Testis (tissue), 3 donors: ENCODE measurements around the gene DAPK3. TPM values are rescaled to one million over a fixed set of nuclear protein-coding genes. Genes with fewer than 3 reads are reported as not detected.

Experiments used
- DNase-seq: peaks from one replicate; pipeline ENCODE4 v3.0.0-alpha.2; 2019
- H3K27ac ChIP-seq, 2 donors: fragments of 200-600 bp; sonication (generic); one replicate each; pipeline ENCODE4 v1.5.1; 2019
- H3K27me3 ChIP-seq: fragments of 200-600 bp; sonication (generic); one replicate; pipeline ENCODE4 v1.5.1; 2019
- H3K36me3 ChIP-seq: fragments of 200-600 bp; sonication (generic); one replicate; pipeline ENCODE4 v1.5.1; 2017; ENCODE audit warnings: low read depth; ENCODE audit errors: missing control alignments
- H3K4me1 ChIP-seq: fragments of 200-600 bp; sonication (generic); one replicate; pipeline ENCODE4 v1.5.1; 2019
- H3K4me3 ChIP-seq, 2 donors: fragments of 200-600 bp; sonication (generic); one replicate each; pipeline ENCODE4 v1.5.1; 2017 to 2019
- H3K9me3 ChIP-seq: fragments of 200-600 bp; sonication (generic); one replicate; pipeline ENCODE4 v1.5.1; 2017
- CTCF ChIP-seq, 3 experiments: fragments of 450-650 bp in 2 of 3; fragments of 200-600 bp in 1 of 3; sonication (generic) in 1 of 3; IDR thresholded peaks; one replicate each; pipeline ENCODE4 v1.5.1; 2016 to 2019; ENCODE audit warnings: antibody characterized with exemption in 3 of 3, mild to moderate bottlenecking in 2 of 3, moderate library complexity in 1 of 3
- POLR2A ChIP-seq: fragments of 450-650 bp; IDR thresholded peaks from one replicate; pipeline ENCODE4 v1.6.1; 2017; ENCODE audit warnings: antibody characterized with exemption, mild to moderate bottlenecking, moderate library complexity
- WGBS, 2 donors: methylation state at CpG; one replicate each; pipeline ENCODE4 v1.1.5; 2018; 5-methylcytosine and 5-hydroxymethylcytosine counted together
- intact Hi-C: fragments of 100-400 bp; cut with DNase I; formaldehyde crosslinking; loops from one replicate; pipeline ENCODE4 v1.15.1; 2023; ENCODE audit warnings: low total_unique reads
- polyA plus RNA-seq: library from polyadenylated mRNA; stranded (reverse); fragments of 350-450 nt; fragmentation: Illumina TruSeq; extraction: RNeasy Lipid Tissue Mini Kit (QIAGEN cat#74804); gene quantifications from one replicate; pipeline ENCODE4 v1.2.3, GENCODE V29; 2014; ENCODE audit warnings: low read depth, low replicate concordance; ENCODE audit not compliant: insufficient read depth
- total RNA-seq, 2 donors: library from RNA; depleted of rRNA; stranded (reverse); fragments of >200 nt; gene quantifications; one replicate each; pipeline ENCODE4 v1.2.3, GENCODE V29; 2016

The DAPK3 gene
- total and polyA plus RNA-seq, 3 donors from 2014 or later = 89.8 to 111 (median 102) TPM

- intact Hi-C loops = no loop called here
- Histone ChIP-seq H3K4me1 (peaks cover 23% of the 10 kb centered on the region), H3K27me3 (no peaks in the 10 kb centered on the region), H3K4me3 (no peak overlapping the region), H3K27ac (no peak overlapping the region), H3K9me3 (no peaks in the 10 kb centered on the region), H3K36me3 (no peaks in the 10 kb centered on the region)
- TF ChIP-seq POLR2A (no peak), CTCF (IDR thresholded peaks at IDR 0.05) (no peak)
- no peak for DNase-seq
- WGBS, 2 donors = 86 to 89% methylated on average over 46 to 55 of the region's 60 CpGs
These were observed 6.4 kb downstream of the DAPK3 start for GRCh38 chr19:3964256-3965194.

GRCh38 chr19:3963458-3964255 lies 7.2 kb downstream of the DAPK3 start:
- intact Hi-C loops = no loop called here
- Histone ChIP-seq H3K36me3 (no peaks in the 10 kb centered on the region), H3K9me3 (no peaks in the 10 kb centered on the region), H3K27me3 (no peaks in the 10 kb centered on the region), H3K4me3 (no peak overlapping the region), H3K4me1 (peaks cover 15% of the 10 kb centered on the region), H3K27ac (no peak overlapping the region)
- no peak for DNase-seq
- WGBS, 2 donors = 91 to 94% methylated on average over 5 to 35 of the region's 35 CpGs
- no peak for TF ChIP-seq CTCF (IDR thresholded peaks at IDR 0.05)
- TF ChIP-seq POLR2A = no peak

GRCh38 chr19:3961007-3961406 lies 9.9 kb downstream of the DAPK3 start:
- H3K4me3 ChIP-seq = no peak overlapping the region
- peaks cover 9% of the 10 kb centered on the region for H3K4me1 ChIP-seq
- no peak overlapping the region for H3K27ac ChIP-seq
- DNase-seq = no peak
- TF ChIP-seq CTCF (IDR thresholded peaks at IDR 0.05) (no peak), POLR2A (no peak)
- no peaks in the 10 kb centered on the region for H3K27me3 ChIP-seq
- intact Hi-C loops = no loop called here
- no peaks in the 10 kb centered on the region for H3K36me3 ChIP-seq
- WGBS, 2 donors = 92 to 96% methylated on average over 23 to 24 of the region's 24 CpGs
- H3K9me3 ChIP-seq = no peaks in the 10 kb centered on the region

GRCh38 chr19:3959766-3960131 lies 11.2 kb downstream of the DAPK3 start:
- Histone ChIP-seq H3K4me1 (peaks cover 9% of the 10 kb centered on the region), H3K9me3 (no peaks in the 10 kb centered on the region), H3K36me3 (no peaks in the 10 kb centered on the region), H3K4me3 (no peak overlapping the region), H3K27me3 (no peaks in the 10 kb centered on the region), H3K27ac (no peak overlapping the region)
- TF ChIP-seq POLR2A = no peak
- no peak for TF ChIP-seq CTCF (IDR thresholded peaks at IDR 0.05)
- DNase-seq = no peak
- WGBS, 2 donors = 86 to 92% methylated on average over 9 to 15 of the region's 15 CpGs
- intact Hi-C loops = no loop called here
